ENCODE results near the gene POLD4. TPM values are rescaled to one million over a fixed set of nuclear protein-coding genes. Genes with fewer than 3 reads are reported as not detected.

POLD4 gene
- total RNA-seq, 1 donor = 59.4 TPM

DNA sequence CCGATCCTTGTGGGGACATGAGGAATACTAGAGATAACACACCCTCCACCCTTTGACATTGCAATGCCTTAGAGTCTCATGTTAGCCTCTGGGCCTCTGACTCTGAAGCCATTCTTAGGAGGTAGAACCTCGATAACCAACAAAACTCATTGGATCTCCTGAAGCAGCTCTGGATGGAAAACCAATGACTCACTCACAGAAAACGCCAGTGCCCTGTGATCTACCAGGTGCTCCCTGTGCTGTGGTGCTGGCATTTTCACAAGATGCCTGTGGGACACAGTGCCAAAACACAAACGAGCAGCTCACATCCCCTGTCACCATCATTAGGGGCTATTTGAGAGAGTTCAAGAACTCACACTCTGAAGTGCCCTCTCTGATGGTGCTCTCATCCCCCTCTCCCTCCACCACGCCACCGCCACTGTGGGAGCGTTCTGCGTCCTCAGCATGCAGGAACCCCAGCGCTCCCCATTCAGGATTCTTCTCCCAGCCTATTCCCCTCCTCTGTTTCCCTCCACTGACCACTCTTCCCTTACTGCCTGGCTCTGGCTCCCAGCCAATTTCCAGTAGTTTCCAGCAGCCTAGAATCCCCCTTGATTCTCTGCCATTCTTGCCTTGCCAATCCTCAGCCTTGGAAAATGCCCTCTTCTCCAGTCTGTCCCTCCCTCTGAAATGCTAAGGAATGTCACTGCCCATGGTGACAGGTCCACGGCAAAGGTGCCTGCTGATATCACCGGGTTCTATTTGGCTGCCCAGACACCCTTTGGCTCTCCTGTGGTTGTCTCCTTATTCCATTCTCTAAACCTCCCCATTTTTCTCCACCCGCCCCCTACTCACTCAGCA, 4.7 kb upstream of the POLD4 start:
- no peaks in the 10 kb centered on the region for H3K9me3 ChIP-seq (ENCODE audit: low read depth, low read length)
- peaks cover 50% of the 10 kb centered on the region for H3K4me1 ChIP-seq (ENCODE audit: insufficient read depth, low read length)
- H3K36me3 ChIP-seq (ENCODE audit: insufficient read depth, low read length) = peaks cover 14% of the 10 kb centered on the region
- H3K4me2 ChIP-seq (ENCODE audit: insufficient read depth, low read length) = peak overlapping the region; percentile 37
- no peaks in the 10 kb centered on the region for H3K27me3 ChIP-seq (ENCODE audit: insufficient read depth, low read length)
- H3K79me2 ChIP-seq (ENCODE audit: insufficient read depth, low read length) = peaks cover 23% of the 10 kb centered on the region
- H3K27ac ChIP-seq (ENCODE audit: low read depth, low read length) = peak overlapping the region; percentile 90
- TF ChIP-seq CTCF (IDR thresholded peaks at IDR 0.05; ENCODE audit: extremely low read depth, low read depth, low read length) = no peak
- peaks cover 19% of the 10 kb centered on the region for H4K20me1 ChIP-seq (ENCODE audit: insufficient read depth, low read length)
- H3K4me3 ChIP-seq (ENCODE audit: insufficient read depth, low read length) = no peak overlapping the region
- H2AFZ ChIP-seq (ENCODE audit: low read length) = no peak overlapping the region
- peak; percentile 90 for DNase-seq (ENCODE audit: insufficient read length, low spot score, missing footprints)

- no peaks in the 10 kb centered on the region for H3K27me3 ChIP-seq (ENCODE audit: insufficient read depth, low read length)
- no peak overlapping the region for H2AFZ ChIP-seq (ENCODE audit: low read length)
- DNase-seq (ENCODE audit: insufficient read length, low spot score, missing footprints) = peak; percentile 88
- H3K27ac ChIP-seq (ENCODE audit: low read depth, low read length) = peak overlapping the region; percentile 90
- H3K4me1 ChIP-seq (ENCODE audit: insufficient read depth, low read length) = peaks cover 59% of the 10 kb centered on the region
- peak overlapping the region; percentile 37 for H3K4me2 ChIP-seq (ENCODE audit: insufficient read depth, low read length)
- no peak overlapping the region for H3K4me3 ChIP-seq (ENCODE audit: insufficient read depth, low read length)
- no peaks in the 10 kb centered on the region for H3K9me3 ChIP-seq (ENCODE audit: low read depth, low read length)
- H3K36me3 ChIP-seq (ENCODE audit: insufficient read depth, low read length) = peaks cover 4% of the 10 kb centered on the region
- TF ChIP-seq CTCF (IDR thresholded peaks at IDR 0.05; ENCODE audit: extremely low read depth, low read depth, low read length) = peak; percentile 94
- H4K20me1 ChIP-seq (ENCODE audit: insufficient read depth, low read length) = peaks cover 9% of the 10 kb centered on the region
- H3K79me2 ChIP-seq (ENCODE audit: insufficient read depth, low read length) = peaks cover 22% of the 10 kb centered on the region
Observed at GRCh38 chr11:67356864-67357561, 3.7 kb upstream of the POLD4 start.

- peaks cover 3% of the 10 kb centered on the region for H4K20me1 ChIP-seq (ENCODE audit: insufficient read depth, low read length)
- H3K4me1 ChIP-seq (ENCODE audit: insufficient read depth, low read length) = peaks cover 64% of the 10 kb centered on the region
- H3K4me2 ChIP-seq (ENCODE audit: insufficient read depth, low read length) = no peak overlapping the region
- H3K4me3 ChIP-seq (ENCODE audit: insufficient read depth, low read length) = no peak overlapping the region
- peaks cover 2% of the 10 kb centered on the region for H3K36me3 ChIP-seq (ENCODE audit: insufficient read depth, low read length)
- H3K9me3 ChIP-seq (ENCODE audit: low read depth, low read length) = no peaks in the 10 kb centered on the region
- H3K27me3 ChIP-seq (ENCODE audit: insufficient read depth, low read length) = no peaks in the 10 kb centered on the region
- TF ChIP-seq CTCF (IDR thresholded peaks at IDR 0.05; ENCODE audit: extremely low read depth, low read depth, low read length) = no peak
- H2AFZ ChIP-seq (ENCODE audit: low read length) = no peak overlapping the region
- H3K27ac ChIP-seq (ENCODE audit: low read depth, low read length) = peak overlapping the region; percentile 90
- peak; percentile 52 for DNase-seq (ENCODE audit: insufficient read length, low spot score, missing footprints)
- peaks cover 19% of the 10 kb centered on the region for H3K79me2 ChIP-seq (ENCODE audit: insufficient read depth, low read length)
Observed at GRCh38 chr11:67356387-67356863, 3.1 kb upstream of the POLD4 start.
